NCI-H526 treated with DMSO at 0.1 percent for 48 hours (cell line): Measurements from ENCODE around the gene NRN1L.
"Not testable (repeated sequence)": the region's sequence is repeated elsewhere in the genome, so short reads cannot be mapped to it uniquely, and the experiment has no call there.

Source experiments
- DNase-seq: peaks from one replicate; lab custom pipeline; 2025; lab: John Stamatoyannopoulos, UW

The NRN1L gene

GRCh38 chr16:67860589-67861398 is 23.9 kb upstream of the NRN1L start:
- no peak for DNase-seq

- no peak for DNase-seq
Observed at GRCh38 chr16:67861877-67862276, 22.8 kb upstream of the NRN1L start.

GRCh38 chr16:67862623-67863583 is 21.8 kb upstream of the NRN1L start:
- DNase-seq, result no peak

- not testable (repeated sequence) for DNase-seq
Observed at GRCh38 chr16:67864044-67864443, 20.6 kb upstream of the NRN1L start.

GRCh38 chr16:67864594-67864993 is 20.1 kb upstream of the NRN1L start:
- DNase-seq, result no peak

GRCh38 chr16:67865318-67865717 is 19.4 kb upstream of the NRN1L start:
- DNase-seq, result no peak

- DNase-seq, result no peak
Observed at GRCh38 chr16:67868290-67868689, 16.4 kb upstream of the NRN1L start.

GRCh38 chr16:67869653-67870052 is 15.0 kb upstream of the NRN1L start:
- DNase-seq, result no peak

GRCh38 chr16:67871256-67871655 is 13.4 kb upstream of the NRN1L start:
- no peak for DNase-seq

- no peak for DNase-seq
Observed at GRCh38 chr16:67872131-67872630, 12.5 kb upstream of the NRN1L start.

- no peak for DNase-seq
Observed at GRCh38 chr16:67872631-67873434, 11.9 kb upstream of the NRN1L start, which contains the start of gene EDC4. TSS of gene EDC4 (plus strand) at chr16:67873052. CDS start at chr16:67873262, 210 bp downstream.

GRCh38 chr16:67873435-67874370 is 11.0 kb upstream of the NRN1L start:
- DNase-seq, result no peak

- DNase-seq, result no peak
Observed at GRCh38 chr16:67874372-67874771, 10.3 kb upstream of the NRN1L start.

GRCh38 chr16:67877064-67877463 is 7.6 kb upstream of the NRN1L start:
- DNase-seq, result no peak

- DNase-seq, result no peak
Observed at GRCh38 chr16:67878232-67878631, 6.5 kb upstream of the NRN1L start.

GRCh38 chr16:67878846-67879245 is 5.8 kb upstream of the NRN1L start:
- DNase-seq, result no peak

GRCh38 chr16:67879462-67879861 is 5.2 kb upstream of the NRN1L start:
- no peak for DNase-seq

GRCh38 chr16:67879936-67880335 is 4.7 kb upstream of the NRN1L start:
- DNase-seq, result no peak

GRCh38 chr16:67880584-67880983 is 4.1 kb upstream of the NRN1L start:
- no peak for DNase-seq

- DNase-seq, result no peak
Observed at GRCh38 chr16:67881621-67882161, 3.0 kb upstream of the NRN1L start.
